Measurements from ENCODE around the gene CAPN9. TPM values are rescaled to one million over a fixed set of nuclear protein-coding genes. Genes with fewer than 3 reads are reported as not detected.
"Not testable (repeated sequence)": the region's sequence is repeated elsewhere in the genome, so short reads cannot be mapped to it uniquely, and the experiment has no call there.

CAPN9 gene
- total RNA-seq, 6 experiments from 2014 or later: not detected

DNA sequence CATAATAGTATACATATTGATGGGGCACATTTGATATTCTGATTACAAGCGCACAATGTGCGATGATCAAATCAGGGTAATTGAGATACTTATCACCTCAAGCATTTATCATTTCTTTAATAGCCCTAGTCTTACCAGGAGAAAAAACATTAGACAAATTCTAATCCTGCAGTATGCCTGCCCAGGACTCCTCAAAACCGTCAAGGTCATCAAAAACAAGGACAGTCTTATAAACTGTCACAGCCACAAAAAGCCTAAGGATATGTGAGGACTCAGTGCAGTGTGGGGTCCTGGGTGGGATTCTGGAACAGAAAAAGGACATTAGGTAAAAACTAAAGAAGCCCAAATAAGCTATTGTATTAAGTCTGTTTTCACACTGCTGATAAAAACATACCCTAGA lies 19.1 kb downstream of the CAPN9 start:
- Mint-ChIP-seq H3K27me3 (ENCODE audit: insufficient read depth) (peaks cover 5% of the 10 kb centered on the region), H3K4me1 (ENCODE audit: low read depth) (no peaks in the 10 kb centered on the region; the same call in 1 of the 2 replicates), H3K27ac (no peak overlapping the region), H3K9me3 (no peaks in the 10 kb centered on the region), H3K4me3 (no peak overlapping the region), H3K36me3 (ENCODE audit: low read depth) (no peaks in the 10 kb centered on the region)
- DNase-seq: no peak
- TF ChIP-seq, protein P1, sequence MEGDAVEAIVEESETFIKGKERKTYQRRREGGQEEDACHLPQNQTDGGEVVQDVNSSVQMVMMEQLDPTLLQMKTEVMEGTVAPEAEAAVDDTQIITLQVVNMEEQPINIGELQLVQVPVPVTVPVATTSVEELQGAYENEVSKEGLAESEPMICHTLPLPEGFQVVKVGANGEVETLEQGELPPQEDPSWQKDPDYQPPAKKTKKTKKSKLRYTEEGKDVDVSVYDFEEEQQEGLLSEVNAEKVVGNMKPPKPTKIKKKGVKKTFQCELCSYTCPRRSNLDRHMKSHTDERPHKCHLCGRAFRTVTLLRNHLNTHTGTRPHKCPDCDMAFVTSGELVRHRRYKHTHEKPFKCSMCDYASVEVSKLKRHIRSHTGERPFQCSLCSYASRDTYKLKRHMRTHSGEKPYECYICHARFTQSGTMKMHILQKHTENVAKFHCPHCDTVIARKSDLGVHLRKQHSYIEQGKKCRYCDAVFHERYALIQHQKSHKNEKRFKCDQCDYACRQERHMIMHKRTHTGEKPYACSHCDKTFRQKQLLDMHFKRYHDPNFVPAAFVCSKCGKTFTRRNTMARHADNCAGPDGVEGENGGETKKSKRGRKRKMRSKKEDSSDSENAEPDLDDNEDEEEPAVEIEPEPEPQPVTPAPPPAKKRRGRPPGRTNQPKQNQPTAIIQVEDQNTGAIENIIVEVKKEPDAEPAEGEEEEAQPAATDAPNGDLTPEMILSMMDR (IDR thresholded peaks at IDR 0.05): no peak

- not testable (repeated sequence) for DNase-seq; H3K36me3 Mint-ChIP-seq (ENCODE audit: low read depth); H3K27me3 Mint-ChIP-seq (ENCODE audit: insufficient read depth); H3K27ac Mint-ChIP-seq; H3K4me3 Mint-ChIP-seq; H3K9me3 Mint-ChIP-seq
- peaks cover 10% of the 10 kb centered on the region for H3K4me1 Mint-ChIP-seq (ENCODE audit: low read depth)
Observed at GRCh38 chr1:230767859-230768612, 20.8 kb downstream of the CAPN9 start.

DNA sequence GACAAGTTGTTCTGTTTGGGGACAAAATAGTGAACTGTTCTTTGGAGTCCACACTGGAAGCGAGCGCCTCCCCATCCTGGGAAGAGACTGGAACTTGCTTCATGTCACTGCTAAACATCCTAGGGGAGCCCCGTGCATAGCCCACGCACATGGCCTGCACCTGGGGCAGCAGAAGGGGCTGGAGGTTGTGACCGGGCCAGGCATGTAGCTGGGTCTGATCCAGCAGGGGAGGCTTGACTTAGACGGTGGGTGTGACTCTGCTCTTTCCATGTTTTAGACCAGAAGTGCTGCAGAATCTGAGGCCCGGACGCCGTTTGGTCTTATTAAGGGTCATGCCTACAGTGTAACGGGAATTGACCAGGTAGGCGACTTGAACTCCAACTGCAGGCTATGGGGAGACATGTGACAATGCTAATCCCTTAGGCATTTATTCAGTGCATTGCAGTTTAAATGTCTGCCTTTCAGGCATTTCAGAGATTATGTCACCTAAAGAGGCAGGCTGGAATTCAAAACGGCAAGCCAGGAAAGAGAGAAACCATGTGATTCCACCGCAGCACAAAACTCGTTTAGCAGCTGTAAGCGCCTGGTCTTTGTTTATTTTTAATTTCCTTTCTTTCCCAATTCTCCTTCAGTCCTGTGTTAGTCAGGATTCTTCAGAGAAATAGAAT lies 21.8 kb downstream of the CAPN9 start:
- no peak overlapping the region for H3K27ac Mint-ChIP-seq
- H3K36me3 Mint-ChIP-seq (ENCODE audit: low read depth): no peaks in the 10 kb centered on the region
- DNase-seq: peak; percentile 72
- TF ChIP-seq, protein P1 (IDR thresholded peaks at IDR 0.05): no peak
- peaks cover 15% of the 10 kb centered on the region for H3K4me1 Mint-ChIP-seq (ENCODE audit: low read depth)
- H3K9me3 Mint-ChIP-seq: no peaks in the 10 kb centered on the region
- no peak overlapping the region for H3K4me3 Mint-ChIP-seq
- peaks cover 4% of the 10 kb centered on the region for H3K27me3 Mint-ChIP-seq (ENCODE audit: insufficient read depth)

DNA sequence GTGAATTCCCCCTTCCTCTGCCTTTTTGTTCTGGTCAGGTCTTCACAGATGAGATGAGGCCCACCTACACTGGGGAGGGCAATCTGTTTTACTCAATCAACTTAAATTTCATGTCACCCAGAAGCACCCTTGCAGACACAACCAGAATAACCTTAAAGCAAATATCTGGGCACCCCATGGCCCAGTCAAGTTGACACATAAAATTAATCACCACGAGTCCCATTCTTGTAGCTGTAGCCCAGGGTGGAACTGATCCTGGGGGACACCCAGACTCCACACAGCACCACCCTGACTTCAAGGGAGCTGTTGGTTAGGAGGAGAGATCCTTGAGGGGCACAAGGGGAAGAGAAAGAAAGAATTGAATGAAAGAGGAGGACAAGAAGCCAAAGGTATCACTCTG lies 23.1 kb downstream of the CAPN9 start:
- no peak overlapping the region for H3K27ac Mint-ChIP-seq
- H3K27me3 Mint-ChIP-seq (ENCODE audit: insufficient read depth): peaks cover 6% of the 10 kb centered on the region
- no peaks in the 10 kb centered on the region for H3K36me3 Mint-ChIP-seq (ENCODE audit: low read depth)
- TF ChIP-seq, protein P1 (IDR thresholded peaks at IDR 0.05): no peak
- no peak for DNase-seq
- H3K4me3 Mint-ChIP-seq: no peak overlapping the region
- H3K9me3 Mint-ChIP-seq: no peaks in the 10 kb centered on the region
- H3K4me1 Mint-ChIP-seq (ENCODE audit: low read depth): peaks cover 15% of the 10 kb centered on the region

- no peak overlapping the region for H3K27ac Mint-ChIP-seq
- peaks cover 15% of the 10 kb centered on the region for H3K4me1 Mint-ChIP-seq (ENCODE audit: low read depth)
- H3K9me3 Mint-ChIP-seq: no peaks in the 10 kb centered on the region
- TF ChIP-seq, protein P1 (IDR thresholded peaks at IDR 0.05): no peak
- DNase-seq: no peak
- H3K4me3 Mint-ChIP-seq: no peak overlapping the region
- peaks cover 8% of the 10 kb centered on the region for H3K27me3 Mint-ChIP-seq (ENCODE audit: insufficient read depth)
- H3K36me3 Mint-ChIP-seq (ENCODE audit: low read depth): no peaks in the 10 kb centered on the region
Observed at GRCh38 chr1:230771773-230772354, 24.7 kb downstream of the CAPN9 start.

Data from HFFc6 (cell line).